Astrocyte of the hippocampus (primary cell): ENCODE data around the gene PFKFB2.

Experiments used
- DNase-seq: peaks from one replicate; pipeline ENCODE4 v3.0.0; 2011; ENCODE audit warnings: low read depth, low spot score

Gene PFKFB2

GRCh38 chr1:207021876-207022596, 31.0 kb upstream of the PFKFB2 start:
- no peak for DNase-seq

- DNase-seq = no peak
Measured at GRCh38 chr1:207022996-207023679, 29.9 kb upstream of the PFKFB2 start.

GRCh38 chr1:207024202-207025145, 28.6 kb upstream of the PFKFB2 start:
- DNase-seq = no peak

GRCh38 chr1:207025146-207025880, 27.8 kb upstream of the PFKFB2 start:
- peak; percentile 66 for DNase-seq

- DNase-seq = no peak
Measured at GRCh38 chr1:207026104-207026534, 27.0 kb upstream of the PFKFB2 start.

GRCh38 chr1:207027206-207027777, 25.8 kb upstream of the PFKFB2 start:
- DNase-seq = peak; percentile 68

GRCh38 chr1:207027921-207028320, 25.2 kb upstream of the PFKFB2 start:
- no peak for DNase-seq

- DNase-seq = no peak
Measured at GRCh38 chr1:207028884-207029650, 24.0 kb upstream of the PFKFB2 start.

- no peak for DNase-seq
Measured at GRCh38 chr1:207029701-207030521, 23.2 kb upstream of the PFKFB2 start.

GRCh38 chr1:207030522-207031009, 22.5 kb upstream of the PFKFB2 start:
- no peak for DNase-seq

GRCh38 chr1:207031016-207031415, 22.1 kb upstream of the PFKFB2 start:
- DNase-seq = no peak

- DNase-seq = no peak
Measured at GRCh38 chr1:207031632-207032264, 21.3 kb upstream of the PFKFB2 start.

GRCh38 chr1:207032528-207033017, 20.5 kb upstream of the PFKFB2 start, which contains the start of gene C1orf116:
Gene C1orf116 (minus strand): TSS chr1:207032756. CDS start chr1:207027598, 5,158 bp downstream.
- DNase-seq = no peak

- no peak for DNase-seq
Measured at GRCh38 chr1:207033302-207033701, 19.8 kb upstream of the PFKFB2 start.

- no peak for DNase-seq
Measured at GRCh38 chr1:207034208-207034607, 18.9 kb upstream of the PFKFB2 start.

- peak; percentile 43 for DNase-seq
Measured at GRCh38 chr1:207034998-207035397, 18.1 kb upstream of the PFKFB2 start.

- no peak for DNase-seq
Measured at GRCh38 chr1:207035877-207036551, 17.1 kb upstream of the PFKFB2 start.

GRCh38 chr1:207036865-207037264, 16.2 kb upstream of the PFKFB2 start:
- no peak for DNase-seq
